Gastroesophageal sphincter (tissue), 3 donors: ENCODE measurements around the gene ULK2.

Experiments used
- CTCF ChIP-seq, 4 experiments: fragments of 200-600 bp in 2 of 4; fragments of 450-650 bp in 2 of 4; sonication (generic) in 1 of 4; IDR thresholded peaks; one replicate each; pipeline ENCODE4 v1.5.1; 2017 to 2019; ENCODE audit warnings: antibody characterized with exemption in 4 of 4, mild to moderate bottlenecking in 2 of 4, moderate library complexity in 2 of 4
- EP300 ChIP-seq: sonication (generic); formaldehyde crosslinking; IDR thresholded peaks from one replicate; pipeline ENCODE4 v1.6.1; 2017; ENCODE audit warnings: antibody characterized with exemption, mild to moderate bottlenecking
- POLR2A ChIP-seq, 2 donors: fragments of 450-650 bp; IDR thresholded peaks; one replicate each; pipeline ENCODE4 v1.6.1; 2017; ENCODE audit warnings: antibody characterized with exemption in 2 of 2, mild to moderate bottlenecking in 2 of 2, moderate library complexity in 1 of 2
- POLR2AphosphoS5 ChIP-seq: sonication (generic); formaldehyde crosslinking; IDR thresholded peaks from one replicate; pipeline ENCODE4 v1.6.1; 2017; ENCODE audit warnings: antibody characterized with exemption

DNA sequence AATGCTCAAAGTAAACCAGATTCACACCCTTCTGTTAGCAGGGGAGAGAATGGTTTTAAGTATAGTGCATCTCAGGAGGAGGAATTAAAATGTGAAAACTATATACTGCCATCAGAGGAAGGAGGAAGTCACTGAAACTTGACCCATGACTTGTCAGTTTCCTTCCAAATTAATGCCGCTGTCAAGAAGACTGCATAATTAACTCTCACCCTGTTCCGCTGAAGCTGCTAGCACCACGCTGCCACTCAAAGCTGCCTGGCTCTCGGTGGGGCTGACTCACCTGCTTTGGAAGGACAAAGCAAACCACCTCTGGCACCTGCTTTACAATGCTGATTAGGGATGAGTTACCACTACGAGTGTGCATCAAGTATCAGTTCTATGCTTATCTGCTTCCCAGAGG lies 37.8 kb upstream of the ULK2 start:
- no peak for TF ChIP-seq EP300
- no peak for TF ChIP-seq POLR2A (IDR thresholded peaks at IDR 0.05)
- no peak for TF ChIP-seq CTCF (IDR thresholded peaks at IDR 0.05)
- no peak for TF ChIP-seq POLR2AphosphoS5
